ENCODE results near the gene GNMT. TPM values are rescaled to one million over a fixed set of nuclear protein-coding genes. Genes with fewer than 3 reads are reported as not detected.
A peak's percentile ranks its signal among the peaks of the same experiment; 100 is the strongest.

Gene GNMT
- total and polyA plus RNA-seq, 2 donors (not counting 1 experiment from before 2014, with no cell fraction given): 0.06 TPM; not detected in 1

- TF ChIP-seq EZH2 (IDR thresholded peaks at IDR 0.05; ENCODE audit: low read length, missing control alignments): no peak
- TF ChIP-seq CTCF (conservative IDR thresholded peaks at IDR 0.05 in 1 of 2, IDR thresholded peaks at IDR 0.05 in 1 of 2; ENCODE audit: low read depth in 1 of 2, low read length in 2 of 2): no peak
- Histone ChIP-seq H3K9me3 (ENCODE audit: control insufficient read depth, insufficient read depth, low read depth, low read length) (no peaks in the 10 kb centered on the region), H3K27ac (ENCODE audit: insufficient read depth, low read length) (peak within 1 kb of the TSS; percentile 77), H3K27me3 (ENCODE audit: control insufficient read depth, insufficient read depth, low read length) (no peaks in the 10 kb centered on the region), H3K4me3 (replicated peaks in 1 of 4; ENCODE audit: control extremely low read depth in 1 of 4, insufficient read depth in 1 of 4, low read depth in 3 of 4, low read length in 4 of 4) (peak within 1 kb of the TSS; percentile 49 to 86 (median 78)), H3K4me2 (ENCODE audit: extremely low read depth, insufficient read depth, low read length) (peak within 1 kb of the TSS; percentile 82), H3K36me3 (ENCODE audit: control insufficient read depth, insufficient read depth, low read length) (no peaks in the 10 kb centered on the region), H3K4me1 (ENCODE audit: control insufficient read depth, extremely low read depth, insufficient read depth, low read length) (peaks cover 7% of the 10 kb centered on the region), H3K9ac (ENCODE audit: insufficient read depth, low read length) (peak within 1 kb of the TSS; percentile 83), H3K79me2 (ENCODE audit: control insufficient read depth, insufficient read depth, low read length) (peaks cover 10% of the 10 kb centered on the region), H4K20me1 (ENCODE audit: control insufficient read depth, extremely low read depth, insufficient read depth, low read length) (no peaks in the 10 kb centered on the region), H2AFZ (ENCODE audit: low read length) (peak within 1 kb of the TSS; percentile 82)
- DNase-seq (ENCODE audit: low read depth in 2 of 2): peak; percentile 84 to 85
Observed at GRCh38 chr6:42978839-42979522, 18.4 kb downstream of the GNMT start, which contains the start of gene PEX6. Gene PEX6, minus strand, starts transcription at chr6:42979181. Its CDS starts 31 bp downstream, at chr6:42979150.

- Histone ChIP-seq H3K9me3 (ENCODE audit: control insufficient read depth, insufficient read depth, low read depth, low read length) (no peaks in the 10 kb centered on the region), H3K4me3 (replicated peaks in 1 of 4; ENCODE audit: control extremely low read depth in 1 of 4, insufficient read depth in 1 of 4, low read depth in 3 of 4, low read length in 4 of 4) (peak overlapping the region; percentile 49 to 86 (median 75)), H3K9ac (ENCODE audit: insufficient read depth, low read length) (peak overlapping the region; percentile 83), H3K4me1 (ENCODE audit: control insufficient read depth, extremely low read depth, insufficient read depth, low read length) (peaks cover 7% of the 10 kb centered on the region), H3K79me2 (ENCODE audit: control insufficient read depth, insufficient read depth, low read length) (peaks cover 10% of the 10 kb centered on the region), H3K27ac (ENCODE audit: insufficient read depth, low read length) (peak overlapping the region; percentile 77), H4K20me1 (ENCODE audit: control insufficient read depth, extremely low read depth, insufficient read depth, low read length) (no peaks in the 10 kb centered on the region), H2AFZ (ENCODE audit: low read length) (peak overlapping the region; percentile 82), H3K36me3 (ENCODE audit: control insufficient read depth, insufficient read depth, low read length) (no peaks in the 10 kb centered on the region), H3K27me3 (ENCODE audit: control insufficient read depth, insufficient read depth, low read length) (no peaks in the 10 kb centered on the region), H3K4me2 (ENCODE audit: extremely low read depth, insufficient read depth, low read length) (peak overlapping the region; percentile 82)
- TF ChIP-seq CTCF (conservative IDR thresholded peaks at IDR 0.05 in 1 of 2, IDR thresholded peaks at IDR 0.05 in 1 of 2; ENCODE audit: low read depth in 1 of 2, low read length in 2 of 2) (no peak), EZH2 (IDR thresholded peaks at IDR 0.05; ENCODE audit: low read length, missing control alignments) (no peak)
- DNase-seq (ENCODE audit: low read depth in 2 of 2): peak in 1 of 2 donors; percentile 47
Observed at GRCh38 chr6:42979523-42980177, 19.1 kb downstream of the GNMT start.

- H3K4me2 ChIP-seq (ENCODE audit: extremely low read depth, insufficient read depth, low read length): no peak overlapping the region
- H3K27me3 ChIP-seq (ENCODE audit: control insufficient read depth, insufficient read depth, low read length): no peaks in the 10 kb centered on the region
- H3K4me3 ChIP-seq (replicated peaks in 1 of 4; ENCODE audit: control extremely low read depth in 1 of 4, insufficient read depth in 1 of 4, low read depth in 3 of 4, low read length in 4 of 4): no peak overlapping the region
- DNase-seq (ENCODE audit: low read depth in 2 of 2): no peak
- peaks cover 15% of the 10 kb centered on the region for H3K4me1 ChIP-seq (ENCODE audit: control insufficient read depth, extremely low read depth, insufficient read depth, low read length)
- no peak for TF ChIP-seq EZH2 (IDR thresholded peaks at IDR 0.05; ENCODE audit: low read length, missing control alignments)
- TF ChIP-seq CTCF (conservative IDR thresholded peaks at IDR 0.05 in 1 of 2, IDR thresholded peaks at IDR 0.05 in 1 of 2; ENCODE audit: low read depth in 1 of 2, low read length in 2 of 2): no peak
- H3K36me3 ChIP-seq (ENCODE audit: control insufficient read depth, insufficient read depth, low read length): peaks cover 3% of the 10 kb centered on the region
- no peaks in the 10 kb centered on the region for H3K9me3 ChIP-seq (ENCODE audit: control insufficient read depth, insufficient read depth, low read depth, low read length)
- peaks cover 23% of the 10 kb centered on the region for H3K79me2 ChIP-seq (ENCODE audit: control insufficient read depth, insufficient read depth, low read length)
- no peak overlapping the region for H3K9ac ChIP-seq (ENCODE audit: insufficient read depth, low read length)
- no peaks in the 10 kb centered on the region for H4K20me1 ChIP-seq (ENCODE audit: control insufficient read depth, extremely low read depth, insufficient read depth, low read length)
- H2AFZ ChIP-seq (ENCODE audit: low read length): no peak overlapping the region
- no peak overlapping the region for H3K27ac ChIP-seq (ENCODE audit: insufficient read depth, low read length)
Observed at GRCh38 chr6:42981836-42982235, 21.3 kb downstream of the GNMT start.
